ENCODE results near the gene PAPPA2. TPM values are rescaled to one million over a fixed set of nuclear protein-coding genes. Genes with fewer than 3 reads are reported as not detected.
A peak's percentile ranks its signal among the peaks of the same experiment; 100 is the strongest.

PAPPA2 gene
- total and polyA plus RNA-seq, 2 of the 8 experiments (the other 6 are each of a cell fraction or from before 2014, with no cell fraction given): 0.08 to 0.88 TPM

GRCh38 chr1:176745945-176746344 lies 283.0 kb downstream of the PAPPA2 start (continued):
- TF ChIP-seq CTCF (IDR thresholded peaks at IDR 0.05; ENCODE audit: control extremely low read depth in 1 of 3, insufficient read depth in 1 of 3, low read depth in 1 of 3, low read length in 3 of 3): peak in 2 of 3 experiments; percentile 29 to 55; a peak in 2 of 4 replicates
